NCI-H446 treated with DMSO at 0.1 percent for 48 hours (cell line): ENCODE data around the gene DDX27.

Experiments used
- DNase-seq: peaks from one replicate; lab custom pipeline; 2025; lab: John Stamatoyannopoulos, UW

DDX27 gene

GRCh38 chr20:49278818-49279676, 59.8 kb downstream of the DDX27 start:
- no peak for DNase-seq

GRCh38 chr20:49279677-49280462, 60.7 kb downstream of the DDX27 start:
- no peak for DNase-seq

DNA sequence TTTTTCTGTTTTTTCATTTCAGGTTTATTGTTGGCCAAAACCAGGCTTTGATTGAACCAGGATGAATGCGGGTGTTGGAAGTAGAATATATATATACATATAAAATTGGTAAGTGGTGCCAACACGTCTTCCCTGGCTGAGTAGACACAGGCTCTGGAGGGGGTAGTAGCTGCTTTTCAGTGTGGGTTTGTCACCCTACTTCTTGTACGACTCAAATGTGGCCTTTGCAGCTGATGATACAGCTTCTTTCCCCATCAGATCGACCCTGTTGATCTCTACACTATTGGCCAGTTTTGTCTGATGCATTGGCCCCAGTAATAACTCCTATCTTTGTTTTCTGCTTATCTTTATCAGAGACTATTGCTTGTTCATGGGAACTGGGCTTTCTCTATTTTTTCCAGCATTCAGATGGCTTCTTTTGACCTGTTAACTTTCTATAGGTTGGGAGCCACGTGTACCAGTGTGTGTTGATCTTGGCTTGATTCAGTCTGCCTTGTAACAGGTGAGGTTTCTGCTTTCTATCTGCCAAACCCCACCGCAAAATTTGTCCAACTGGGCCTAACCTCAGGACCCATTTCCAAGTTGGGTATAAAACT, 61.3 kb downstream of the DDX27 start:
- no peak for DNase-seq

GRCh38 chr20:49281059-49281912, 62.1 kb downstream of the DDX27 start:
- DNase-seq = no peak

DNA sequence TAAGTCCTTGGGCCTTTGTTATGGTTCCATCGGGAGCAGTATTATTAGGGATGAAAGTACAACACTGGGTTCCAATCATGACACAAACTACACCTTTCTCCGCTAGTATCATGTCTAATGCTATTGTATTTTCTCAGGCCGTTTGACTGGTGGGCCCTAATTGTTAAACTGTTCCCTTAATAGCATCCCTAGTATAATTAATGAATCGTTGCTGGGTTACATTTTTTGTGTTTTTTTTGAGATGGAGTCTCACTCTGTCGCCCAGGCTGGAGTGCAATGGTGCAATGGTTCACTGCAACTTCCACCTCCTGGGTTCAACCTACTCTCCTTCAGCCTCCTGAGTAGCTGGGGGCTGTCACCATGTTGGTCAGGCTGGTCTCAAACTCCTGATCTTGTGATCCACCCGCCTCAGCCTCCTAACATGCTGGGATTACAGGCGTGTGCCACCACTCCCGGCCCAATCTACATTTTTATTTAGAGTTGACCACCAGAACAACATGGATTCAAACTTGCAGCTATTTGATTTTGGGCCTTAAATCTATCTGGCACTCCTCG, 62.8 kb downstream of the DDX27 start:
- DNase-seq = no peak

DNA sequence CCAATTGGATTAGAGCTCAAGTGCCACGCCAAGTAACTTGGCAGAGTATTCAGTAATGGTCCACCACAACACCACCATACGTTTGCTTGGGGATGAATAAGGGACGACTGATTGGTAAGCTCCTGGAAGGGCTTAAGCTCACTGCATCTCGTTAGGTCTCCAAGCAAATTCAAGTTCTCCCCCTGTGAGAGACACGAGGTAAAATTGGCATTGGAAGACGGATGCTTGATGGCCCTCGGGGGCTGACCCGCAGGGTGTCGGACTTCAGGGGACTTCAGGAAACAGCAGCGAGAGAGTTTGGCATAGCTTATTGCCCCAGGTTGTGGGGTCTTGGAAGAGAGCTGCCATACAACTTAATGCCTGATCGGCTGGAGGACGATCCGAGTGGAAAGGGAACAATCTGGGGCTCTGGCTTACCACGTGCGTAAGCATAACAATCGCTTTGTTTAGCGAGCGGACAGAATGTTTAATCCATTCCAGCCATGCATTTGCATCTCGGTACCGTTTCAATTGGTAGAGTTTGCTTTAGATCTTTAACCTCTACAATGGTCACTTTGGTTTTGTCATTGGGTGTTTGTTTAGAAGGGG, 63.5 kb downstream of the DDX27 start:
- DNase-seq = no peak

- DNase-seq = no peak
These were observed 64.0 kb downstream of the DDX27 start for GRCh38 chr20:49283176-49283702.

DNA sequence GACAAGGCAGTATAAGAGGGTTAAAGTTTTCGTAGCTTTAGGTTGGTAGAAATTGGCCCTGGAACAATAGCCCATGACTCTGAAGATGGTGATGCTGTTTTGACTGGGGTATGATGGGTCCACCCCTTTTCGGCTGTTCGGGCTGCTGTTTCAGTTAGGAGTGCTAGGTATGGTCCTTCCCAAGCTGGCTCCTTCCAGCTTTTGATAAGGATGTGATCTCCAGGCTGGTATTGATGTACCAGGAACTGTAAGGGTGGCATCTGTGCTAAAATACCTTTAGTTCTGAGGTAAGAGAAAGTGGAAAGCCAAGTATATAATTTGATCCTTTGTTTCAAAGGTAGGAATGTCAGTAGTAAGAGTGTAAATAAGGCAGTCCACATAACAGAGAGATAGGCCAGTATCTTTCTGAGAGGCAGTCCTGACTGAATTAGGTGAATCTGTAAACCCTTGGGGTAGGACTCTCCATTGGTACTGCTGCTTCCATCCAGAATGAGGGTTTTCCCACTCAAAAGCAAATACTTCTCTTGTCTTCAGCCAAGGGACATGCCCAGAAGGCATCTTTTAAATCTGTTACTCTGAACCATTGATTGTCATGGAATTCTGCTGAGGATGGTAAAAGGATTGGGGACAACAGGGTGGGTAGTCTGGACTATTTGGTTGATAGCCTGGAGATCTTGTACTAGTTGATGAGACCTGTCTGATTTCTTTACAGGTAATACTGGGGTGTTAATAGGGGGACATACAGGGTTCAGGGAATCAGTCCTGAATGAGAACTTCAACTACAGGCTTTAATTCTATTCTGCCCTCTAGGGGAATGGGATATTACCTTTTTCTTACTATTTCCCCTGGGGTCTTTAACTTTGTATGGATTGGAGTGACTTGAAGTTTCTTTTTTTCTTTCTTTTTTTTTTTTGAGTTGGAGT, 64.7 kb downstream of the DDX27 start:
- DNase-seq = no peak

DNA sequence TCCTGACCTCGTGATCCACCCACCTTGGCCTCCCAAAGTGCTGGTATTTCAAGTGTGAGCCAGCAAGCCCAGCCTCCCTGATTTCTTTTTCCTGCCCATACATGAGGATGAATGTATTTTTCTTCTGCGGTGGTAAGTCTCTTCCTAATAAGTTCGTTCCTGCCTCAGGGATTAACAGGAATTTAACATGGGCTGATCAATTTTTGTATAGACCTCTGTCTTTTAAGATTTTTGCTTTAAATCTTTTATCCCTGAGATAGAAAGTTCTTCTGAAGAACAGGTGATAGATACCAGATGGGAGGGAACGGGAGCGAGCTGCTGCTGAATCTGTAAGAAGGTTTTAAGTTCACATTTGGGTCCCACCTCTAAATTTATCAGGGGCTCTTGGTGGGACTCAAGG, 65.6 kb downstream of the DDX27 start:
- no peak for DNase-seq

GRCh38 chr20:49285233-49285668, 66.0 kb downstream of the DDX27 start:
- no peak for DNase-seq

DNA sequence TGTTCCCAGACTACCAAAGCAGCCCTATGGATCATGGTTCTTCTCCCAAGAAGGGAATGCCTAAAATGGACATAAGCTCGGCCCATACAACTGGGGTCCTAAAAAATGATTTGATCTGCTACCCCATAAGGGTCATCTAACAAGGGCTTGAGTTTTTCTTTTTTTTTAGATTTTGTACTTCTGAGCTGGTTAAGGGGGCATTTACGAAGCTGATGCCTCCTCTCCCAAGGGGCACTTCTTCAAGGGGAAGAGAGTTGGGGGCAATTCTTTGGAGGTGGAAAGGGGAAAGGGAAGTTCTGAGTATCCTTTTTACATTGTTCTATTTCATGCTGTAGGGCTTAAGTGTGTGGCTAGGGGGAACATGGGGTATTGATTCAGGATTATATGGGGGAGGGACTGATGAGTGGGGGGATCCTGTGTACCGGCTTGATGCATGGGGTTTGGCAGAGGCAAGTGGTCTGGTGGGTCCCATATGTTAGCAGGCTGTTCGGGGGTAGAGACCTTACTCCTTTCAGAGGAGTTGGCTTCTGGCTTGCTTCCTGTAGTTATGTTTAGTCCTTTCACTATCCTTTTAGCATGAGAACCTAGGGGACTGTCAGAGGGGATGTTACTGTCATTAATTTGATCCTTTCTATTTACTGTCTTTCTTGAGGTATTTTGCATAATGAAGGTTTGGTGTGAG, 66.7 kb downstream of the DDX27 start:
- DNase-seq = no peak

GRCh38 chr20:49286689-49287551, 67.7 kb downstream of the DDX27 start:
- DNase-seq = no peak

GRCh38 chr20:49287555-49288249, 68.5 kb downstream of the DDX27 start:
- DNase-seq = no peak

- DNase-seq = no peak
These were observed 69.1 kb downstream of the DDX27 start for GRCh38 chr20:49288250-49288751.

- no peak for DNase-seq
These were observed 69.8 kb downstream of the DDX27 start for GRCh38 chr20:49288784-49289696.

DNA sequence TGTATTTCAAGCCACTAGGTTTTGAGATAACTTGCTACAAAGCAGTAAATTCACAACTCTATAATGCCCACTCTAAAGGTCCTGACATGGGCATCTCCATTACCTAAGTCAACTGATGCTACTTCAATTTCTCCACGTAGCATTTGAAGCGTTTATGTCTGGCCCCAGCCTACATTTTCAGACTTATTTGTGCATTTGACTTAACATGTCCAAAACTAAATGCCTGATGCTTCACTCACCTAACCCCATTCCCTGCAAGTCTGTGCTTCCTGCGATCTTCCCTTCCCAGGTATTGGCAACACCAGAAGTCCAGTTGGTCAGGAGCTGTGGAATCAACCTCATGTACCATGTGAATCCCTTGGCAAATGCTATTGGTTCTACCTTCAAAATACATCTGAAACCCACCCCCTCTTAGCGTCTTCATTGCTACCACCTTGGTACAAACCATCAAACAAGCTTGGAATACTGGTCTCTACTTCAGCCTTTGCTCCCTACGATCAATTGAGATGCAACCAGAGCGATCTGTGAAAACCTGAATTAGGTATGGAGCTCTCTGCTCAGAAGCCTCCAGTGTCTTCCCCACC, 71.5 kb downstream of the DDX27 start:
- DNase-seq = no peak
